CD14-positive monocyte (primary cell): ENCODE measurements around the gene PRLR. TPM values are rescaled to one million over a fixed set of nuclear protein-coding genes. Genes with fewer than 3 reads are reported as not detected.
"Not testable (repeated sequence)": the region's sequence is repeated elsewhere in the genome, so short reads cannot be mapped to it uniquely, and the experiment has no call there.

ENCODE experiments used
- DNase-seq, 3 donors: peaks; one replicate each; pipeline ENCODE4 v3.0.0-alpha.2; 2011 to 2022
- H2AFZ ChIP-seq: 2 replicates; pipeline ENCODE4 v1.6.0; 2012; ENCODE audit warnings: mild to moderate bottlenecking, low read depth, low read length, inconsistent platforms; ENCODE audit not compliant: insufficient read depth, poor library complexity, severe bottlenecking
- H3K27ac ChIP-seq, 2 donors: 1 replicate in 1 of 2; 2 replicates in 1 of 2; pipeline ENCODE4 v1.5.1; 2012 to 2013; ENCODE audit warnings: low read length in 2 of 2, control low read depth in 1 of 2, inconsistent platforms in 1 of 2, low read depth in 1 of 2, mild to moderate bottlenecking in 1 of 2
- H3K27me3 ChIP-seq, 2 donors: one replicate each; pipeline versions ENCODE4 v1.6.0 to v1.6.1; 2011 to 2013; ENCODE audit warnings: low read length in 2 of 2; ENCODE audit not compliant: control insufficient read depth in 2 of 2, insufficient read depth in 2 of 2
- H3K36me3 ChIP-seq, 2 donors: replicated peaks in 1 of 2; 1 replicate in 1 of 2; 2 replicates in 1 of 2; pipeline versions ENCODE4 v1.5.1 to v1.6.1; 2012 to 2013; ENCODE audit warnings: low read length in 2 of 2, control low read depth in 1 of 2, inconsistent platforms in 1 of 2, mild to moderate bottlenecking in 1 of 2; ENCODE audit not compliant: insufficient read depth in 2 of 2, control insufficient read depth in 1 of 2
- H3K4me1 ChIP-seq, 2 donors: 1 replicate in 1 of 2; 2 replicates in 1 of 2; pipeline versions ENCODE4 v1.5.1 to v1.6.1; 2012 to 2013; ENCODE audit warnings: low read length in 2 of 2, control low read depth in 1 of 2, inconsistent platforms in 1 of 2, mild to moderate bottlenecking in 1 of 2, moderate library complexity in 1 of 2; ENCODE audit not compliant: insufficient read depth in 2 of 2, control insufficient read depth in 1 of 2
- H3K4me2 ChIP-seq: replicated peaks from 2 replicates; pipeline ENCODE3; 2012; ENCODE audit warnings: low read length, moderate library complexity, mild to moderate bottlenecking; ENCODE audit not compliant: poor library complexity, severe bottlenecking; ENCODE audit errors: extremely low read depth
- H3K4me3 ChIP-seq, 3 experiments: fragments of 200-600 bp in 1 of 3; sonication (generic) in 1 of 3; replicated peaks in 1 of 3; 1 replicate in 2 of 3; 2 replicates in 1 of 3; pipeline ENCODE4 v1.5.1; 2011 to 2013; ENCODE audit warnings: low read length in 3 of 3, mild to moderate bottlenecking in 3 of 3, control low read depth in 2 of 3, low read depth in 2 of 3, inconsistent platforms in 1 of 3, moderate library complexity in 1 of 3
- H3K79me2 ChIP-seq: 2 replicates; pipeline ENCODE4 v1.6.0; 2012; ENCODE audit warnings: mild to moderate bottlenecking, control low read depth, inconsistent platforms, low read length, moderate library complexity; ENCODE audit not compliant: insufficient read depth
- H3K9ac ChIP-seq: 2 replicates; pipeline ENCODE4 v1.6.0; 2017; ENCODE audit warnings: low read length, mild to moderate bottlenecking; ENCODE audit not compliant: insufficient read depth, poor library complexity, severe bottlenecking
- H3K9me3 ChIP-seq, 2 donors: replicated peaks in 1 of 2; 1 replicate in 1 of 2; 2 replicates in 1 of 2; pipeline versions ENCODE4 v1.5.1 to v1.6.1; 2012 to 2013; ENCODE audit warnings: low read length in 2 of 2, control low read depth in 1 of 2; ENCODE audit not compliant: control insufficient read depth in 1 of 2, insufficient read depth in 1 of 2
- H4K20me1 ChIP-seq: 2 replicates; pipeline ENCODE4 v1.6.0; 2012; ENCODE audit warnings: mild to moderate bottlenecking, low read length, control low read depth, moderate library complexity; ENCODE audit not compliant: insufficient read depth
- H3K27ac Mint-ChIP-seq, 7 donors: one replicate each; pipeline ENCODE4 v1.8.0; 2020; ENCODE audit warnings: mild to moderate bottlenecking in 7 of 7, mixed read lengths in 7 of 7, moderate library complexity in 6 of 7, inconsistent platforms in 2 of 7
- H3K27me3 Mint-ChIP-seq, 3 donors: one replicate each; pipeline ENCODE4 v1.8.0; 2021 to 2022; ENCODE audit warnings: low read depth in 3 of 3, mild to moderate bottlenecking in 3 of 3, mixed read lengths in 3 of 3, moderate library complexity in 3 of 3, inconsistent platforms in 1 of 3
- H3K36me3 Mint-ChIP-seq, 2 donors: one replicate each; pipeline ENCODE4 v1.8.0; 2020; ENCODE audit warnings: mixed read lengths in 2 of 2, inconsistent platforms in 1 of 2, mild to moderate bottlenecking in 1 of 2
- H3K4me1 Mint-ChIP-seq: one replicate; pipeline ENCODE4 v1.8.0; 2020; ENCODE audit warnings: mild to moderate bottlenecking, mixed read lengths
- H3K4me3 Mint-ChIP-seq, 2 donors: one replicate each; pipeline ENCODE4 v1.8.0; 2020; ENCODE audit warnings: mild to moderate bottlenecking in 2 of 2, mixed read lengths in 2 of 2, moderate library complexity in 1 of 2
- H3K9me3 Mint-ChIP-seq, 7 donors: one replicate each; pipeline ENCODE4 v1.8.0; 2020 to 2022; ENCODE audit warnings: mixed read lengths in 7 of 7, mild to moderate bottlenecking in 6 of 7, moderate library complexity in 6 of 7, inconsistent platforms in 2 of 7
- CTCF ChIP-seq: fragments of 200-600 bp; IDR thresholded peaks from one replicate; pipeline ENCODE4 v1.8.0; 2022; ENCODE audit warnings: antibody characterized with exemption, mild to moderate bottlenecking
- WGBS: methylation state at CpG from one replicate; pipeline ENCODE4 v1.1.5; 2013; ENCODE audit warnings: missing lambda C conversion rate; ENCODE audit not compliant: insufficient coverage; 5-methylcytosine and 5-hydroxymethylcytosine counted together
- intact Hi-C, 2 donors: fragments of 100-400 bp; cut with micrococcal nuclease; formaldehyde crosslinking; loops; one replicate each; pipeline versions ENCODE4 v1.15.0 to v1.15.1; 2023
- polyA plus RNA-seq, 3 donors: library from polyadenylated mRNA; depleted of rRNA in 1 of 3; unstranded in 2 of 3; stranded (reverse) in 1 of 3; fragments of 300-500 nt in 2 of 3; fragments of >200 nt in 1 of 3; fragmentation: Illumina TruSeq in 2 of 3; gene quantifications; 1 replicate in 2 of 3; 2 replicates in 1 of 3; pipeline ENCODE4 v1.2.3, GENCODE V29; 2012 to 2021

The PRLR gene
- polyA plus RNA-seq, 3 donors: 0.12 to 1.7 (median 0.88) TPM

DNA sequence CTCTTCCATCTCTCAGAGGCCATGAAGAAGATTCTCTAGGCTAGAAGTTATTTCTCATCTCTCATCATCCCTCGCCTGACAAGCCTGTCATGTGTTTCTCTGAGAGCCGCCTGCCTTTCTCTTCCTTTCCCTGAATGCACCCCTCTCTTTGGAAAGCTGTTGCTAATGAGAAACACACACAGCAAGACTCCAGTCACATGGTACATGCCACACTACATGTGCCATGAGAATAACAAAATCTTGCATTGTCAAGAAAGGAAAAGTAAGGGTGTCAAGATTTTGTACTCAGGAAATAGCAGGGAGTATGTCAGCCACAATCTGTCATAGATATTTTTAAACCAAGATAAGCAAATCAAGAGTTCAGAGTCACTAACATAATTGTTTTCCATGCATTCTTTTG is 191.4 kb downstream of the PRLR start:
- H3K27ac Mint-ChIP-seq: no peak overlapping the region
- H3K79me2 ChIP-seq: no peaks in the 10 kb centered on the region

GRCh38 chr5:35036536-35036935 is 193.8 kb downstream of the PRLR start:
- Mint-ChIP-seq H3K4me3 (no peak overlapping the region), H3K27ac (no peak overlapping the region), H3K9me3 (peaks cover 0 to 4% (median 0%) of the 10 kb centered on the region in 7 donors), H3K27me3 (peaks cover 13 to 47% (median 20%) of the 10 kb centered on the region in 3 donors), H3K36me3 (no peaks in the 10 kb centered on the region), H3K4me1 (no peaks in the 10 kb centered on the region)
- Histone ChIP-seq H2AFZ (no peak overlapping the region), H3K9me3 (no peaks in the 10 kb centered on the region), H3K36me3 (no peaks in the 10 kb centered on the region), H3K27me3 (peaks cover 12 to 13% of the 10 kb centered on the region in 2 donors), H3K27ac (no peak overlapping the region), H3K79me2 (no peaks in the 10 kb centered on the region), H3K4me1 (no peaks in the 10 kb centered on the region), H3K4me2 (no peak overlapping the region), H4K20me1 (no peaks in the 10 kb centered on the region), H3K9ac (no peak overlapping the region), H3K4me3 (no peak overlapping the region)
- 91% methylated on average over 4 of the region's 4 CpGs for WGBS
- intact Hi-C loops: no loop called here
- DNase-seq: no peak
- no peak for TF ChIP-seq CTCF

More for the DNA sequence above, 191.4 kb downstream of the PRLR start:
- Histone ChIP-seq H3K36me3 (no peaks in the 10 kb centered on the region), H4K20me1 (no peaks in the 10 kb centered on the region), H2AFZ (no peak overlapping the region), H3K4me2 (no peak overlapping the region), H3K4me3 (no peak overlapping the region), H3K4me1 (no peaks in the 10 kb centered on the region), H3K27me3 (peaks cover 11 to 13% of the 10 kb centered on the region in 2 donors), H3K9ac (no peak overlapping the region), H3K27ac (no peak overlapping the region), H3K9me3 (no peaks in the 10 kb centered on the region)
- Mint-ChIP-seq H3K9me3 (peaks cover 0 to 4% (median 0%) of the 10 kb centered on the region in 7 donors), H3K36me3 (no peaks in the 10 kb centered on the region), H3K4me3 (no peak overlapping the region), H3K27me3 (peaks cover 21 to 44% (median 24%) of the 10 kb centered on the region in 3 donors), H3K4me1 (no peaks in the 10 kb centered on the region)
- no peak for DNase-seq
- intact Hi-C loops: no loop called here
- 60% methylated on average over 1 of the region's 2 CpGs for WGBS
- TF ChIP-seq CTCF: no peak

GRCh38 chr5:35035929-35036328 is 194.4 kb downstream of the PRLR start:
- intact Hi-C loops, H3K79me2 ChIP-seq, H3K36me3 ChIP-seq, H3K4me3 Mint-ChIP-seq, H3K27ac Mint-ChIP-seq, DNase-seq, H3K9me3 ChIP-seq, H3K4me2 ChIP-seq, H3K9me3 Mint-ChIP-seq, H3K4me1 Mint-ChIP-seq, H3K4me3 ChIP-seq, H2AFZ ChIP-seq, H4K20me1 ChIP-seq, H3K27ac ChIP-seq, H3K4me1 ChIP-seq, H3K36me3 Mint-ChIP-seq, H3K9ac ChIP-seq: not testable (repeated sequence)
- no CpG with 5 or more reads among the region's 4 CpGs for WGBS
- H3K27me3 ChIP-seq: peaks cover 13 to 15% of the 10 kb centered on the region in 2 donors
- H3K27me3 Mint-ChIP-seq: peaks cover 13 to 45% (median 20%) of the 10 kb centered on the region in 3 donors
